Measurements from ENCODE around the gene KASH5.

- TF ChIP-seq CTCF (IDR thresholded peaks at IDR 0.05; ENCODE audit: low read depth, low read length) (no peak), EZH2phosphoT487 (IDR thresholded peaks at IDR 0.05; ENCODE audit: low read depth) (no peak)
Observed at GRCh38 chr19:49415810-49416200, 27.8 kb downstream of the KASH5 start.
